Measurements from ENCODE around the gene ZNF417.
A peak's percentile ranks its signal among the peaks of the same experiment; 100 is the strongest.
"Not testable (repeated sequence)": the region's sequence is repeated elsewhere in the genome, so short reads cannot be mapped to it uniquely, and the experiment has no call there.

ZNF417 gene

DNA sequence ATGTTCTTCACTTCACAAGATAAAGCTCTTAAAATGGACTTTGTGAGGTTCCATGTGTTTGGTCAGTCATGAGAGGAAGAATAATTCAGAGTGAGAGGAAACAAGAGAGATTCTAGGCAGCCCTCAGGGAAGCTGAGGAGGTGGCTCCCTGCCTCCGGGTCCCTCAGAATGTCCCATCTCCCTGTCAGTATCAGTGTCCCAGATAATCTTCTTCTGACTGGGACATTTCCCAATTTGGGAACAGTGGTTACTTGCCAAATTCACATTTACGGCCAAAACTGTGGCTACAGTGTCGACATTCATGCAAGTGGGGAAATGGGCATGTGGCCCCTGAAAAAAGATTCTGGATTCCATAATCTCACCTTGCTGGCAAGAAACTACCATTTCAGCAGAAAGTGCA, 9.0 kb downstream of the ZNF417 start:
- Histone ChIP-seq H3K9me3 (ENCODE audit: insufficient read depth, low read length) (0 out of 2 replicates have a peak, but pooled peaks cover 6% of the 10 kb centered on the region), H3K4me1 (ENCODE audit: insufficient read depth, insufficient read length) (no peaks in the 10 kb centered on the region), H3K4me3 (ENCODE audit: insufficient read length, low read depth) (no peak overlapping the region), H3K27me3 (ENCODE audit: insufficient read depth, insufficient read length) (no peaks in the 10 kb centered on the region), H3K36me3 (ENCODE audit: insufficient read depth, insufficient read length, low read length) (peaks cover 51% of the 10 kb centered on the region), H3K9ac (ENCODE audit: insufficient read length, low read depth) (no peak overlapping the region)
- no peak for DNase-seq (ENCODE audit: low read depth, low spot score)
- no peak for TF ChIP-seq SUZ12 (IDR thresholded peaks at IDR 0.05; ENCODE audit: extremely low read depth, insufficient read depth, insufficient read length)
- TF ChIP-seq ZNF274 (IDR thresholded peaks at IDR 0.05; ENCODE audit: low read depth, low read length): no peak

- DNase-seq (ENCODE audit: low read depth, low spot score): no peak
- H3K4me3 ChIP-seq (ENCODE audit: insufficient read length, low read depth): no peak overlapping the region
- H3K36me3 ChIP-seq (ENCODE audit: insufficient read depth, insufficient read length, low read length): peaks cover 35% of the 10 kb centered on the region
- no peaks in the 10 kb centered on the region for H3K4me1 ChIP-seq (ENCODE audit: insufficient read depth, insufficient read length)
- H3K9ac ChIP-seq (ENCODE audit: insufficient read length, low read depth): no peak overlapping the region
- no peaks in the 10 kb centered on the region for H3K27me3 ChIP-seq (ENCODE audit: insufficient read depth, insufficient read length)
- 0 out of 2 replicates have a peak, but pooled peaks cover 6% of the 10 kb centered on the region for H3K9me3 ChIP-seq (ENCODE audit: insufficient read depth, low read length)
- no peak for TF ChIP-seq YY1 (IDR thresholded peaks at IDR 0.05; ENCODE audit: insufficient read depth, insufficient read length)
- TF ChIP-seq SUZ12 (IDR thresholded peaks at IDR 0.05; ENCODE audit: extremely low read depth, insufficient read depth, insufficient read length): no peak
These were observed 11.1 kb downstream of the ZNF417 start for GRCh38 chr19:57905258-57905657.

GRCh38 chr19:57903618-57904184, 12.7 kb downstream of the ZNF417 start:
- TF ChIP-seq ZNF274 (IDR thresholded peaks at IDR 0.05; ENCODE audit: low read depth, low read length) (no peak), SUZ12 (IDR thresholded peaks at IDR 0.05; ENCODE audit: extremely low read depth, insufficient read depth, insufficient read length) (no peak), YY1 (IDR thresholded peaks at IDR 0.05; ENCODE audit: insufficient read depth, insufficient read length) (no peak)
- Histone ChIP-seq H3K36me3 (ENCODE audit: insufficient read depth, insufficient read length, low read length) (peaks cover 30% of the 10 kb centered on the region), H3K4me3 (ENCODE audit: insufficient read length, low read depth) (no peak overlapping the region), H3K4me1 (ENCODE audit: insufficient read depth, insufficient read length) (no peaks in the 10 kb centered on the region), H3K9ac (ENCODE audit: insufficient read length, low read depth) (no peak overlapping the region), H3K9me3 (ENCODE audit: insufficient read depth, low read length) (0 out of 2 replicates have a peak, but pooled peaks cover 6% of the 10 kb centered on the region), H3K27me3 (ENCODE audit: insufficient read depth, insufficient read length) (no peaks in the 10 kb centered on the region)
- no peak for DNase-seq (ENCODE audit: low read depth, low spot score)

GRCh38 chr19:57900311-57900710, 16.1 kb downstream of the ZNF417 start:
- peaks cover 8% of the 10 kb centered on the region for H3K36me3 ChIP-seq (ENCODE audit: insufficient read depth, insufficient read length, low read length)
- H3K9me3 ChIP-seq (ENCODE audit: insufficient read depth, low read length): 0 out of 2 replicates have a peak, but pooled peaks cover 6% of the 10 kb centered on the region
- no peaks in the 10 kb centered on the region for H3K27me3 ChIP-seq (ENCODE audit: insufficient read depth, insufficient read length)
- H3K4me1 ChIP-seq (ENCODE audit: insufficient read depth, insufficient read length): no peaks in the 10 kb centered on the region
- no peak overlapping the region for H3K9ac ChIP-seq (ENCODE audit: insufficient read length, low read depth)
- H3K4me3 ChIP-seq (ENCODE audit: insufficient read length, low read depth): no peak overlapping the region
- no peak for DNase-seq (ENCODE audit: low read depth, low spot score)
- TF ChIP-seq SUZ12 (IDR thresholded peaks at IDR 0.05; ENCODE audit: extremely low read depth, insufficient read depth, insufficient read length): no peak
- TF ChIP-seq ZNF274 (IDR thresholded peaks at IDR 0.05; ENCODE audit: low read depth, low read length): no peak
- TF ChIP-seq YY1 (IDR thresholded peaks at IDR 0.05; ENCODE audit: insufficient read depth, insufficient read length): no peak

- not testable (repeated sequence) for H3K9ac ChIP-seq (ENCODE audit: insufficient read length, low read depth); H3K9me3 ChIP-seq (ENCODE audit: insufficient read depth, low read length); DNase-seq (ENCODE audit: low read depth, low spot score); H3K4me3 ChIP-seq (ENCODE audit: insufficient read length, low read depth); H3K27me3 ChIP-seq (ENCODE audit: insufficient read depth, insufficient read length); H3K4me1 ChIP-seq (ENCODE audit: insufficient read depth, insufficient read length)
- H3K36me3 ChIP-seq (ENCODE audit: insufficient read depth, insufficient read length, low read length): peaks cover 12% of the 10 kb centered on the region
These were observed 25.7 kb downstream of the ZNF417 start for GRCh38 chr19:57890706-57891105.

GRCh38 chr19:57888560-57889231, 27.7 kb downstream of the ZNF417 start, which contains the start of gene ZNF814:
ZNF814 (minus strand) TSS chr19:57889037; CDS start chr19:57888802, 235 bp downstream.
- peaks cover 27% of the 10 kb centered on the region for H3K36me3 ChIP-seq (ENCODE audit: insufficient read depth, insufficient read length, low read length)
- peak within 1 kb of the TSS; percentile 99 for H3K9ac ChIP-seq (ENCODE audit: insufficient read length, low read depth)
- H3K4me1 ChIP-seq (ENCODE audit: insufficient read depth, insufficient read length): no peaks in the 10 kb centered on the region
- TF ChIP-seq SUZ12 (IDR thresholded peaks at IDR 0.05; ENCODE audit: extremely low read depth, insufficient read depth, insufficient read length) (no peak), ZNF274 (IDR thresholded peaks at IDR 0.05; ENCODE audit: low read depth, low read length) (no peak), YY1 (IDR thresholded peaks at IDR 0.05; ENCODE audit: insufficient read depth, insufficient read length) (peak; percentile 76)
- H3K27me3 ChIP-seq (ENCODE audit: insufficient read depth, insufficient read length): no peaks in the 10 kb centered on the region
- DNase-seq (ENCODE audit: low read depth, low spot score): peak; percentile 87
- H3K4me3 ChIP-seq (ENCODE audit: insufficient read length, low read depth): peak within 1 kb of the TSS; percentile 99
- H3K9me3 ChIP-seq (ENCODE audit: insufficient read depth, low read length): no peaks in the 10 kb centered on the region

- H3K27me3 ChIP-seq (ENCODE audit: insufficient read depth, insufficient read length): no peaks in the 10 kb centered on the region
- peak overlapping the region; percentile 99 for H3K9ac ChIP-seq (ENCODE audit: insufficient read length, low read depth)
- TF ChIP-seq SUZ12 (IDR thresholded peaks at IDR 0.05; ENCODE audit: extremely low read depth, insufficient read depth, insufficient read length): no peak
- peaks cover 27% of the 10 kb centered on the region for H3K36me3 ChIP-seq (ENCODE audit: insufficient read depth, insufficient read length, low read length)
- H3K9me3 ChIP-seq (ENCODE audit: insufficient read depth, low read length): no peaks in the 10 kb centered on the region
- DNase-seq (ENCODE audit: low read depth, low spot score): no peak
- H3K4me3 ChIP-seq (ENCODE audit: insufficient read length, low read depth): peak overlapping the region; percentile 99
- H3K4me1 ChIP-seq (ENCODE audit: insufficient read depth, insufficient read length): no peaks in the 10 kb centered on the region
These were observed 28.3 kb downstream of the ZNF417 start for GRCh38 chr19:57888107-57888559.
